Adipocyte (in vitro differentiated cells): ENCODE results near the gene PSD.

ENCODE experiments used
- DNase-seq: peaks from one replicate; pipeline ENCODE4 v3.0.0-alpha.2; 2015; ENCODE audit warnings: low read depth
- H3K27me3 ChIP-seq: replicated peaks from 2 replicates; pipeline ENCODE4 v1.7.0; 2013; ENCODE audit warnings: mild to moderate bottlenecking, low read length, moderate library complexity; ENCODE audit not compliant: control insufficient read depth, insufficient read depth
- H3K36me3 ChIP-seq: 2 replicates; pipeline ENCODE4 v1.7.0; 2013; ENCODE audit warnings: low read length, mild to moderate bottlenecking, moderate library complexity; ENCODE audit not compliant: control insufficient read depth, insufficient read depth, severe bottlenecking
- H3K4me1 ChIP-seq: 2 replicates; pipeline ENCODE4 v1.7.0; 2013; ENCODE audit warnings: mild to moderate bottlenecking, low read length, moderate library complexity; ENCODE audit not compliant: control insufficient read depth, insufficient read depth
- H3K4me3 ChIP-seq: 2 replicates; pipeline ENCODE4 v1.7.0; 2013; ENCODE audit warnings: mild to moderate bottlenecking, low read length, moderate library complexity
- H3K9ac ChIP-seq: 2 replicates; pipeline ENCODE4 v1.7.0; 2013; ENCODE audit warnings: mild to moderate bottlenecking, low read length, moderate library complexity
- H3K9me3 ChIP-seq: 2 replicates; pipeline ENCODE4 v1.7.0; 2013; ENCODE audit warnings: mild to moderate bottlenecking, low read length, moderate library complexity; ENCODE audit not compliant: control insufficient read depth

Gene PSD

DNA sequence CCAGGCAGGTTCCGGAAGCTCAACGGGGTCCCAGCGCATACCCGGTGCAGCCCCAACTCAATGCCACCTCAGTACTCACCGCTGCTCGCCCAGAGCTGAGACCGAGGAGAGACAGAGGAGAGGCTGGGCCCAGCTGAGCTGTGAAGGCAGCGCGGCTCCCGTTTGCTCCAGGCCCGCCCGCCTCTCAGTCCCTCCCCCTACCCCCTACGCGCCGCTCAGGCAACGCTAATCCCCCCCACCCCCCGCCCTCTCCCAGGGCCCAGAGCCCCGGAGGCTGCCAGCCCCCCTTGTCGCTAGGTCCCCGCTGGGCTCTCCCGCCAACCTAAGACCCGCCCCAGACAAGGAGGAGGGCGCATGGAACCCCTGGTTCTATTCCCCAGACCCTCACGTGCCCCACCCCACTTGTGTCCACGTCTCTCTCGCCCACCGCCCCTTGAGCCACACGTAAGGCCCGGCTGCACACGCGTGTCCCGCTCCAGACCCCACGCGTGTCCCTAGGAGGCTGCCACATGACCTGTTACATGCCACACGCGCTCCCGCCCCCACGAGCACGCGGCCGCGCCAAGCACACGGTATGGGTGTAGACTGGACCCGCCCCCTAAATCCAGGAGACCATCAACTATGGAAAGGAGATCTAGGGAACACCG, at the start of gene PSD:
PSD (minus strand) TSS at position 164 of the 647 bp plus-strand sequence. CDS start 1,747 bp downstream, outside the sequence.
- Histone ChIP-seq H3K4me3 (peak within 1 kb of the TSS; percentile 84), H3K9me3 (no peaks in the 10 kb centered on the region)

DNA sequence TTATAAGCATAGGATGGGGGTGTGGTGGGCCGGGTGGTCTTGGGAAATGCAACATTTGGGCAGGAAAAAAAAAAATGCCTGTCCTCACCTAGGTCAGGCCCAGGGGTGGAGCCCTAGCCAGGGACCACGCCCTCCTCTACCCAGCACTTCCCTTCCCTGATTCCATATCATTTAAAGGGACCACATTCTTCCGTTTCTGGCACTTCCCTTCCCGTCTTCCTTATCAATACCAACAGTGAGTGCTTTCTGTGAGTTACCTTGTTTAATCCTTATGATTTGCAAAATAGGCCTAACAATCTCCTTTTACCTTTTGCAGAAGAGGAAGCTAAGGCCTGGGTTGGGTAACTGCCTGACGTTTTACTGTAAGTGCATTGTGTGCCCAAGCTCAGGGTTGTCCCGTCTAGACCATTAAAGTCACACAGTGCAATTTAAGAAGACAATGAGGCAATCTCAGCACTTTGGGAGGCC, 49.4 kb upstream of the PSD start:
- Histone ChIP-seq H3K4me3 (no peak overlapping the region), H3K36me3 (no peaks in the 10 kb centered on the region), H3K9ac (no peak overlapping the region), H3K27me3 (peaks cover 30% of the 10 kb centered on the region), H3K4me1 (peaks cover 18% of the 10 kb centered on the region), H3K9me3 (no peaks in the 10 kb centered on the region)
- DNase-seq: no peak

More for the DNA sequence above, at the start of gene PSD:
- Histone ChIP-seq H3K9ac (no peak within 1 kb of the TSS), H3K4me1 (peaks cover 21% of the 10 kb centered on the region), H3K27me3 (peaks cover 34% of the 10 kb centered on the region), H3K36me3 (peaks cover 8% of the 10 kb centered on the region)
- no peak for DNase-seq

DNA sequence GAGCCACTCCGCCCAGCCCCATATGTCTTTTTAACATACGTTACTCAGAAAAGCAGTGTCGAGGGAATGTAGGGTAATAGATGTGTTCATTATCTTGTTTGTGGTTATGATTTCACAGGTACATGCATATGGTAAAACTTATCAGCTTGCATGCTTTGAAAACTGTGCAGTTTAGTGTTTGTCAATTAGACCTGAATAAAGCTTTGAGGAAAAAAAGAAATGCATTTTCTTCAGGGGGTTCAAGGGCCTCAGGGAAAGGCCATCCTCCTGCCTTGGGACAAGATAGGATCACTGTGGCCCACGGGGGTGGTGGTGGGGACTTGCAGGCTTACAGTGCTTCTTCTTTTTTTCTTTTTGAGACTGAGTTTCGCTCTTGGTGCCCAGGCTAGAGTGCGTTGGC, 48.7 kb upstream of the PSD start:
- Histone ChIP-seq H3K9ac (no peak overlapping the region), H3K27me3 (peaks cover 29% of the 10 kb centered on the region), H3K4me1 (peaks cover 18% of the 10 kb centered on the region), H3K4me3 (no peak overlapping the region), H3K36me3 (no peaks in the 10 kb centered on the region), H3K9me3 (no peaks in the 10 kb centered on the region)
- no peak for DNase-seq

GRCh38 chr10:102465466-102465865, 46.9 kb upstream of the PSD start:
- no peak for DNase-seq
- peaks cover 33% of the 10 kb centered on the region for H3K27me3 ChIP-seq

GRCh38 chr10:102463983-102464382, 45.4 kb upstream of the PSD start:
- Histone ChIP-seq H3K4me1 (peaks cover 18% of the 10 kb centered on the region), H3K9me3 (no peaks in the 10 kb centered on the region), H3K36me3 (no peaks in the 10 kb centered on the region), H3K4me3 (no peak overlapping the region), H3K27me3 (peaks cover 37% of the 10 kb centered on the region), H3K9ac (no peak overlapping the region)
- DNase-seq: no peak

More at GRCh38 chr10:102465466-102465865, 46.9 kb upstream of the PSD start:
- Histone ChIP-seq H3K9me3 (no peaks in the 10 kb centered on the region), H3K4me1 (peaks cover 22% of the 10 kb centered on the region), H3K4me3 (no peak overlapping the region), H3K9ac (no peak overlapping the region), H3K36me3 (no peaks in the 10 kb centered on the region)

- no peak for DNase-seq
- Histone ChIP-seq H3K9ac (no peak overlapping the region), H3K36me3 (no peaks in the 10 kb centered on the region), H3K27me3 (peaks cover 37% of the 10 kb centered on the region), H3K4me3 (no peak overlapping the region), H3K9me3 (no peaks in the 10 kb centered on the region), H3K4me1 (peaks cover 7% of the 10 kb centered on the region)
These were observed 44.0 kb upstream of the PSD start for GRCh38 chr10:102462512-102463054.

DNA sequence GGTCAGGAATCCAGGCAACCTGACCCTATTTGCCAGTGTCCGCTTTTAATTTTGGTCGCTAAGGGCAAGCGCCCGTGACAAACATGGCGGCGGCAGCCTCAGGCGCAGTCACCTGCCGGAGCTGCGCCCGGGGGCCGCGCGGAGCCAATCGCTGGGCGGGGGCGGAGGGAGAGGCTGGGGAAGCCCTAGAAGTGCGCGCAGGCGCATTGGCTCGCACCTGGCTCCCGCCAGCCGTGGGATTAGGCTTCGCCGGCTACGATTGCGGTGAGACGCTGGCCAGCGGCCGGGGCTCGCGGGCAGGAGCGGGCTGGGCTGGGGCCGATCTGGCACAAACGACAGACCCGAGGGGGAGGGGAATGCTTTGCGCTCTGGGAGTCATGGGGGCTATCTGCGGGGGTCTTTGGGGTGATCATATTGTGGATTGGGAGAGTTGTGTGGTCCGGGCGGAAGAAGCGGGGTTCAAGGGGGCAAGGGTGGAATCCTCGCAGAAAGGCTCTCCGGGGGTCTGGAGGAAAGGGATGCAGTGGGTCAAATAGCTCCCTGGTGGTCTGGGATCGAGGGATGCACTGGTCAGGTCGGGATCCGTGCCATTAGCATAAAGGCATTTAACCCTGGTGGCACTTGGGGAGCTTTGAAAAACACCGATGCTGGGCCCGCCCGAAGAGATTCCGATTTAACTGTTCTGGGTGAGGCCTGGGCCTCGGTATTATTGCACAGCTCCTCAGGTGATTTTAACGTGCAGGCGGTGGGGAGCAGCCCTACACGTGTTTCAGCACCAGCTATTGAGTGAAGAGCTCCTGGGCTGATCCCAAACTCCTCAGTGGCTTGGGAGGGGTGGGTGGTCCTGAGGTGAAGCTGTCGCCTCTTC, 42.8 kb upstream of the PSD start:
- peaks cover 7% of the 10 kb centered on the region for H3K4me1 ChIP-seq
- peak overlapping the region; percentile 45 for H3K9ac ChIP-seq
- peak; percentile 85 for DNase-seq
- H3K4me3 ChIP-seq: peak overlapping the region; percentile 72
- H3K36me3 ChIP-seq: no peaks in the 10 kb centered on the region
- H3K9me3 ChIP-seq: no peaks in the 10 kb centered on the region
- H3K27me3 ChIP-seq: peaks cover 32% of the 10 kb centered on the region

DNA sequence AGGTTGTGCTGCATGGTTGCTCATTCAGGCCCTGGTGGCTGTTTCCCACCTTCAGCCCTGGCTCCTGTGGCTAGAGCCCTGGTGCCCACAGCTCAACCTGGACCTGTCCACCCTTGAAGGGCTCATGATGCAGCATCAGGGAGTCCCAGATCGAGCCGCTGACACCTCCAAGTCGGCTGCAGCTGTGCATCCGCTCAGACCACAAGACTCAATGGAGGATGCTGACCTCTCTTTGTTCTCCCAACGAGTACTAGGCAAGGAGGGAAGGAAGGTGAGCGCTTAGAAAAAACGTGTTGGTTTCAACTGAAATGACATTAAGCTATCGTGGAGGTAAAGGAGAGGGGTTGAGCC, 42.2 kb upstream of the PSD start:
- H3K36me3 ChIP-seq: no peaks in the 10 kb centered on the region
- H3K9me3 ChIP-seq: no peaks in the 10 kb centered on the region
- peaks cover 32% of the 10 kb centered on the region for H3K27me3 ChIP-seq
- H3K4me3 ChIP-seq: peak overlapping the region; percentile 72
- H3K9ac ChIP-seq: no peak overlapping the region
- no peak for DNase-seq
- H3K4me1 ChIP-seq: peaks cover 13% of the 10 kb centered on the region

DNA sequence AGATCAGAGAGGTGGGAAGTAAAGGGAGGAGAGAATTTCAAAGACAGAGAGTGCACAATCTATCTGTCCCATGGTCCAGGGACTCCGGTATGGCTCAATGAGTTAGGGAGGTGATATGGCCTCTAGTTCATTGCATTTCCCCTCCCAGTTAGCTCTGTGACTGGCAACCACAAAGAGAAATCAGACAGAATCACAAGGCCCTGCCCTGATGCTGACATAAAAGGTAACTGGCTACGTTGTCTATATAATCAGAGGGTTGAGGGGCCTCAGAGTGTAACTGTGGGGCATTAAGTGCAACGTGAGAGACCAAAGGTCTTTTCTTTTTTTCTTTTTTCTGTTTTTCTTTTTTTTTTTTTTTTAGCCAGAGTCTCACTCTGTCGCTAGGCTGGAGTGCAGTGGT, 40.1 kb upstream of the PSD start:
- H3K27me3 ChIP-seq: peaks cover 27% of the 10 kb centered on the region
- peaks cover 20% of the 10 kb centered on the region for H3K4me1 ChIP-seq
- H3K4me3 ChIP-seq: no peak overlapping the region
- H3K36me3 ChIP-seq: no peaks in the 10 kb centered on the region
- H3K9ac ChIP-seq: no peak overlapping the region
- no peak for DNase-seq
- H3K9me3 ChIP-seq: no peaks in the 10 kb centered on the region

DNA sequence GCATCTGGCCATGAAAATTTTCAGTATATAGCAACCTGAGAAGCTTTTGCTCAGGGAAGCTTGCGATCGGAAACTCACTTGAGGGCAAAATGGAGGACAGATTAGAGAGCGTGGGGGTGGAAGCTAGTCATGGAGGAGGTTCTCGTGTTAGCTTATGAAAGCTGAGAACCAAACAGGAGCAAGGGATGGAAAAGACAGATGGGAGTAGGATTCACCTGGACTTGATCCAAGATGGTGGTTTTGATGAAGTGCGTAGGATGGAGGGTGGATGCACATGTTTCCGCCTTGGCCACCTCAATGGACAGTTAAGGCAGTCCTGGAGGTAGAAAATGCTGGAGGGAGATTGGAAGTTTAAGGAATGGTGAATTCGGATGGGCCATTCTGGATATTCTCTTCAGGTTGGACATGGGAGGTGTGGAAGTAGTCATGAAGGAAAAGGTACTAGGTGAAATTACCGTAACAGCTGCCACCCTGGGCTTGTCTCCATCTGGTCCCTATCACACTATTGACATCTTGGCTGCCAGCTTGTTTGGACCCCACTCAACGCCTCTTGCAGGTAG, 39.1 kb upstream of the PSD start:
- H3K4me1 ChIP-seq: peaks cover 25% of the 10 kb centered on the region
- no peaks in the 10 kb centered on the region for H3K9me3 ChIP-seq
- H3K27me3 ChIP-seq: peaks cover 24% of the 10 kb centered on the region
- no peak overlapping the region for H3K4me3 ChIP-seq
- no peaks in the 10 kb centered on the region for H3K36me3 ChIP-seq
- no peak overlapping the region for H3K9ac ChIP-seq
- DNase-seq: no peak

- no peaks in the 10 kb centered on the region for H3K9me3 ChIP-seq
- DNase-seq: peak; percentile 75
- no peak overlapping the region for H3K4me3 ChIP-seq
- no peaks in the 10 kb centered on the region for H3K36me3 ChIP-seq
- peaks cover 29% of the 10 kb centered on the region for H3K4me1 ChIP-seq
- H3K27me3 ChIP-seq: peaks cover 7% of the 10 kb centered on the region
- peak overlapping the region; percentile 35 for H3K9ac ChIP-seq
These were observed 37.4 kb upstream of the PSD start for GRCh38 chr10:102455893-102456471.
